OCI-LY7 (cell line): Measurements from ENCODE around the gene LRP1B. TPM values are rescaled to one million over a fixed set of nuclear protein-coding genes. Genes with fewer than 3 reads are reported as not detected.

Source experiments
- BruUV-seq: library from RNA; stranded (reverse); fragments of 400-500 nt; replicated peaks from 2 replicates; lab custom pipeline; 2021; lab: Mats Ljungman, UMichigan
- CTCF ChIA-PET: fragments of 300-600 bp; sonication (Branson Sonifier 250); formaldehyde crosslinking; loops from one replicate; lab custom pipeline; 2022; ENCODE audit warnings: antibody characterized with exemption; ENCODE audit not compliant: unreplicated experiment; lab: Charles Lee
- POLR2A ChIA-PET: fragments of 300-600 bp; sonication (Branson Sonifier 250); formaldehyde crosslinking; loops from one replicate; lab custom pipeline; 2022; ENCODE audit warnings: antibody characterized with exemption; lab: Charles Lee
- DNase-seq: peaks from one replicate; pipeline ENCODE4 v3.0.0-alpha.2; 2015; ENCODE audit warnings: low spot score
- H2AFZ ChIP-seq: fragments of 200-600 bp; sonication (generic), shearing (Covaris generic); 2 replicates; pipeline ENCODE4 v1.6.1; 2014; ENCODE audit warnings: mild to moderate bottlenecking, antibody characterized with exemption, low read length, moderate library complexity
- H3K27ac ChIP-seq: fragments of 200-600 bp; sonication (generic); 2 replicates; pipeline ENCODE4 v1.5.1; 2014; ENCODE audit warnings: mixed run types, low read depth, mild to moderate bottlenecking, moderate library complexity, low read length, inconsistent platforms; ENCODE audit not compliant: poor library complexity, severe bottlenecking
- H3K36me3 ChIP-seq: fragments of 200-600 bp; sonication (generic); 2 replicates; pipeline ENCODE4 v1.6.1; 2014; ENCODE audit warnings: mild to moderate bottlenecking, antibody characterized with exemption, low read length, moderate library complexity, mixed read lengths; ENCODE audit not compliant: insufficient read depth
- H3K4me1 ChIP-seq: fragments of 200-600 bp; sonication (generic); 2 replicates; pipeline ENCODE4 v1.5.1; 2014; ENCODE audit warnings: mild to moderate bottlenecking, low read length; ENCODE audit not compliant: insufficient read depth, poor library complexity, severe bottlenecking
- H3K4me2 ChIP-seq: fragments of 200-600 bp; sonication (generic); 2 replicates; pipeline ENCODE4 v1.6.1; 2014; ENCODE audit warnings: mild to moderate bottlenecking, low read length
- H3K4me3 ChIP-seq: fragments of 200-600 bp; sonication (generic); 2 replicates; pipeline ENCODE4 v1.5.1; 2014; ENCODE audit warnings: mild to moderate bottlenecking, low read depth, low read length; ENCODE audit not compliant: poor library complexity, severe bottlenecking
- H3K79me2 ChIP-seq: fragments of 200-600 bp; sonication (generic); 2 replicates; pipeline ENCODE4 v1.6.1; 2016; ENCODE audit warnings: low read depth, mild to moderate bottlenecking, low read length, moderate library complexity, mixed read lengths; ENCODE audit not compliant: insufficient read depth
- H3K9me2 ChIP-seq: fragments of 200-600 bp; sonication (generic); 2 replicates; pipeline ENCODE4 v1.6.1; 2016; ENCODE audit warnings: mild to moderate bottlenecking, low read length, mixed read lengths; ENCODE audit not compliant: insufficient read depth
- H3K9me3 ChIP-seq: fragments of 200-600 bp; sonication (generic); 2 replicates; pipeline ENCODE4 v1.6.1; 2014; ENCODE audit warnings: mild to moderate bottlenecking, mixed run types, low read length, mixed read lengths
- H4K20me1 ChIP-seq: fragments of 200-600 bp; sonication (generic); 2 replicates; pipeline ENCODE4 v1.6.1; 2014; ENCODE audit warnings: mild to moderate bottlenecking, antibody characterized with exemption, low read length, moderate library complexity, mixed read lengths; ENCODE audit not compliant: insufficient read depth
- EZH2phosphoT487 ChIP-seq: fragments of 200-600 bp; sonication (generic); IDR thresholded peaks from 2 replicates; pipeline ENCODE4 v1.6.1; 2018; ENCODE audit warnings: low read depth, borderline replicate concordance, mild to moderate bottlenecking, mixed run types, antibody characterized with exemption, low read length, moderate library complexity, mixed read lengths
- intact Hi-C: fragments of 100-400 bp; cut with micrococcal nuclease; formaldehyde crosslinking; loops from one replicate; pipeline ENCODE4 v1.10.0; 2022; ENCODE audit not compliant: unreplicated experiment
- total RNA-seq, 2 experiments: library from RNA; depleted of rRNA in 1 of 2; stranded (reverse); fragments of >200 nt in 1 of 2; shearing (Covaris generic) in 1 of 2; gene quantifications; 2 replicates each; pipeline ENCODE4 v1.2.3, GENCODE V29; 2014 to 2022
- TF ChIP-seq, protein P1 (sequence below): fragments of 200-600 bp; sonication (generic); conservative IDR thresholded peaks from 2 replicates; pipeline ENCODE4 v1.5.1; 2014; ENCODE audit warnings: mild to moderate bottlenecking, antibody characterized with exemption, low read length, moderate library complexity, mixed read lengths

LRP1B gene
- total RNA-seq, 2 experiments from 2014 or later: not detected

DNA sequence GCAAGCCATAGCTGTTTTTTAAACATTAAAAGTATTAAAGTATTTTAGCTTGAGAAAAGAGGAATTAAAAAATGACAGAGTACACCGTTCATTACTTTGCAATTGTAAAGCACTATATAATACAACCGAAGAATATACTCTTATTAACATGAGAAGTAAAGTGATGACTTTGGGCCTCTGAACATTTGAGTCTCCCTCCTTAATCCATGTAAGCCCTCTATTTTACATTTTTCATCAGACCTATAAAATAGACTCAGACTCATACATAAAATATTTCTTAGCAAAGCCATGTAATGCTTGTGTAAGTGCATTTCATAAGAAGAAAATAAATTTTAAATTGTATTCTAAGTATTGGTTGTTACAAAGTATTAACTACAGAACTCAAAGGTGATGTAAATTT lies 198.6 kb downstream of the LRP1B start:
- H2AFZ ChIP-seq: no peak overlapping the region
- H4K20me1 ChIP-seq: no peaks in the 10 kb centered on the region
- no peaks in the 10 kb centered on the region for H3K9me2 ChIP-seq
- ChIA-PET POLR2A (interaction anchor here (0.6 kb wide), 1 partner anchor 190 kb away, joined by 3 read pairs; no protein-coding TSS in a partner anchor), CTCF (no interaction called here)
- H3K4me2 ChIP-seq: no peak overlapping the region
- no peaks in the 10 kb centered on the region for H3K4me1 ChIP-seq
- no peaks in the 10 kb centered on the region for H3K79me2 ChIP-seq
- intact Hi-C loops: no loop called here
- no peak for TF ChIP-seq EZH2phosphoT487
- TF ChIP-seq, protein P1, sequence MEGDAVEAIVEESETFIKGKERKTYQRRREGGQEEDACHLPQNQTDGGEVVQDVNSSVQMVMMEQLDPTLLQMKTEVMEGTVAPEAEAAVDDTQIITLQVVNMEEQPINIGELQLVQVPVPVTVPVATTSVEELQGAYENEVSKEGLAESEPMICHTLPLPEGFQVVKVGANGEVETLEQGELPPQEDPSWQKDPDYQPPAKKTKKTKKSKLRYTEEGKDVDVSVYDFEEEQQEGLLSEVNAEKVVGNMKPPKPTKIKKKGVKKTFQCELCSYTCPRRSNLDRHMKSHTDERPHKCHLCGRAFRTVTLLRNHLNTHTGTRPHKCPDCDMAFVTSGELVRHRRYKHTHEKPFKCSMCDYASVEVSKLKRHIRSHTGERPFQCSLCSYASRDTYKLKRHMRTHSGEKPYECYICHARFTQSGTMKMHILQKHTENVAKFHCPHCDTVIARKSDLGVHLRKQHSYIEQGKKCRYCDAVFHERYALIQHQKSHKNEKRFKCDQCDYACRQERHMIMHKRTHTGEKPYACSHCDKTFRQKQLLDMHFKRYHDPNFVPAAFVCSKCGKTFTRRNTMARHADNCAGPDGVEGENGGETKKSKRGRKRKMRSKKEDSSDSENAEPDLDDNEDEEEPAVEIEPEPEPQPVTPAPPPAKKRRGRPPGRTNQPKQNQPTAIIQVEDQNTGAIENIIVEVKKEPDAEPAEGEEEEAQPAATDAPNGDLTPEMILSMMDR: no peak
- BruUV-seq: no TSS peak
- no peak for DNase-seq
- no peak overlapping the region for H3K4me3 ChIP-seq
- no peak overlapping the region for H3K27ac ChIP-seq
- H3K9me3 ChIP-seq: no peaks in the 10 kb centered on the region
- H3K36me3 ChIP-seq: no peaks in the 10 kb centered on the region

DNA sequence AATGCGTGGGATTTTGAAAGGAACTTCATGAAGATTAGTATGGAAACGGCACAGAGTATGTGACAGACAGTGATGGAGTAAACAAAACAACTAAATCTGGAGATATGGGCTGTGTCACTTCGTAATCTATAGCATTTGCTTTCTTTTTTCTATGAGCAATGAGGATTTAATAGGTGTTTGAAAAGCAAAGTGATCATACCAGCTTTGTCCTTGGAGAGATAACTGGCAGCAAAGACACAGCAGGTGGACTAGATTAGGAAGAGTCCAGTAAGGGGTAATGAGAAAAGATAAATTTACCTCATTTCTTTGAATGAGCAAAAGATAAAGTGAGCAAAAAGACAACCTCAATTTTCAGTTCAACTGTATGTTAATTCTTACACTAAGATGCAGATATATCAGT lies 199.0 kb downstream of the LRP1B start:
- Histone ChIP-seq H2AFZ (no peak overlapping the region), H3K36me3 (no peaks in the 10 kb centered on the region), H3K9me3 (no peaks in the 10 kb centered on the region), H3K4me2 (no peak overlapping the region), H3K9me2 (no peaks in the 10 kb centered on the region), H3K4me3 (no peak overlapping the region), H3K27ac (no peak overlapping the region), H3K79me2 (no peaks in the 10 kb centered on the region), H4K20me1 (no peaks in the 10 kb centered on the region), H3K4me1 (no peaks in the 10 kb centered on the region)
- intact Hi-C loops: no loop called here
- no peak for DNase-seq
- ChIA-PET CTCF (no interaction called here), POLR2A (interaction anchor here (0.6 kb wide), 1 partner anchor 190 kb away, joined by 3 read pairs; no protein-coding TSS in a partner anchor)
- BruUV-seq: no TSS peak
- TF ChIP-seq, protein P1: no peak
- TF ChIP-seq EZH2phosphoT487: no peak

DNA sequence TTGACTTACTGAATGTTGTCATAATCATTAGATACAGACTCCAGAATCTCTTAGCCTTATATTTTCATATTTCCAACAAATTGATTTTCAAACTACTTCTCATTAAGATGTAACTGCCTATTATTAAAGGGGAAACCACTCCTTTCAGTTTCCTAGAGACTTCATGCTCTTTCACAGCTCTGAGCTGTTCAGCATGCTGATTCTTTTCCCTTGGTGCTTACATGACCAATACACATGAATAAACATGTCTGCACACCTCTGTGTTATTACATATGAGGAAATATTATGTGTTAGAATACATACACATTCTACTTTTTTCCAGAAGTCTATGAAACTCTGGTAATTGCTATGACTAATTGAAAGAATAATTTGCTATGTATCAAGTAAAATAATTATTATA lies 200.0 kb downstream of the LRP1B start:
- POLR2A ChIA-PET: no interaction called here
- H4K20me1 ChIP-seq: no peaks in the 10 kb centered on the region
- no peak for TF ChIP-seq EZH2phosphoT487
- TF ChIP-seq, protein P1: no peak
- H3K4me1 ChIP-seq: no peaks in the 10 kb centered on the region
- no TSS peak for BruUV-seq
- intact Hi-C loops: no loop called here
- no peaks in the 10 kb centered on the region for H3K79me2 ChIP-seq
- no peak overlapping the region for H3K27ac ChIP-seq
- H3K9me2 ChIP-seq: no peaks in the 10 kb centered on the region
- H3K36me3 ChIP-seq: no peaks in the 10 kb centered on the region
- no peak for DNase-seq
- H2AFZ ChIP-seq: no peak overlapping the region
- no peak overlapping the region for H3K4me2 ChIP-seq
- H3K9me3 ChIP-seq: no peaks in the 10 kb centered on the region
- CTCF ChIA-PET: no interaction called here
- H3K4me3 ChIP-seq: no peak overlapping the region
